DOHH2 (cell line): ENCODE measurements around the gene ARID1B.

Experiments used
- CTCF ChIP-seq: fragments of 200-600 bp; sonication (generic); IDR thresholded peaks from one replicate; pipeline ENCODE4 v1.5.1; 2014; ENCODE audit warnings: antibody characterized with exemption, mild to moderate bottlenecking, low read depth, low read length; ENCODE audit not compliant: poor library complexity, severe bottlenecking
- EZH2phosphoT487 ChIP-seq: fragments of 200-600 bp; sonication (generic); IDR thresholded peaks from 2 replicates; pipeline ENCODE4 v1.6.1; 2017; ENCODE audit warnings: borderline replicate concordance, mild to moderate bottlenecking, antibody characterized with exemption, low read length, moderate library complexity, mixed read lengths

- no peak for TF ChIP-seq CTCF
- no peak for TF ChIP-seq EZH2phosphoT487
Observed at GRCh38 chr6:156998794-156999330, 221.7 kb downstream of the ARID1B start.
